Endothelial cell of umbilical vein (primary cell): ENCODE data around the gene ZNF512. TPM values are rescaled to one million over a fixed set of nuclear protein-coding genes. Genes with fewer than 3 reads are reported as not detected.

Experiments used
- BruUV-seq: library from RNA; stranded (reverse); fragments of 400-500 nt; replicated peaks from 2 replicates; lab custom pipeline; 2021; lab: Mats Ljungman, UMichigan
- CTCF ChIA-PET: fragments of 300-600, 350-600 bp; sonication (Branson Sonifier 250); formaldehyde crosslinking; loops from one replicate; lab custom pipeline; 2021; ENCODE audit warnings: antibody characterized with exemption, inconsistent platforms; lab: Charles Lee
- POLR2A ChIA-PET: fragments of 300-600, 350-600 bp; sonication (Branson Sonifier 250); formaldehyde crosslinking; loops from one replicate; lab custom pipeline; 2021; ENCODE audit warnings: antibody characterized with exemption, inconsistent platforms; lab: Charles Lee
- DNase-seq: peaks from one replicate; pipeline ENCODE4 v3.0.0-alpha.2; 2011; ENCODE audit warnings: low read depth, low spot score
- FAIRE-seq: peaks from 2 replicates; lab custom pipeline; 2011; peaks lifted over from hg19 to GRCh38; lab: Jason Lieb, UNC
- H2AFZ ChIP-seq: 2 replicates; pipeline ENCODE4 v1.6.0; 2012; ENCODE audit warnings: low read depth, low read length, control low read depth, inconsistent platforms
- H3K27ac ChIP-seq: 2 replicates; pipeline ENCODE4 v1.5.1; 2011; ENCODE audit warnings: low read depth, mild to moderate bottlenecking, control low read depth, low read length, moderate library complexity; ENCODE audit not compliant: insufficient read depth
- H3K27me3 ChIP-seq, 2 experiments: 2 replicates each; pipeline versions ENCODE4 v1.6.0 to v1.6.1; 2011; ENCODE audit warnings: low read length in 2 of 2, mixed read lengths in 1 of 2; ENCODE audit not compliant: control insufficient read depth in 2 of 2, insufficient read depth in 2 of 2
- H3K36me3 ChIP-seq, 2 experiments: 2 replicates in 1 of 2; 3 replicates in 1 of 2; pipeline ENCODE4 v1.5.1; 2011; ENCODE audit warnings: low read length in 2 of 2, mild to moderate bottlenecking in 1 of 2, moderate library complexity in 1 of 2; ENCODE audit not compliant: control insufficient read depth in 2 of 2, insufficient read depth in 2 of 2; ENCODE audit errors: extremely low read depth in 1 of 2
- H3K4me1 ChIP-seq: 3 replicates; pipeline ENCODE4 v1.5.1; 2011; ENCODE audit warnings: mild to moderate bottlenecking, low read length; ENCODE audit not compliant: control insufficient read depth, insufficient read depth; ENCODE audit errors: extremely low read depth
- H3K4me2 ChIP-seq: 2 replicates; pipeline ENCODE4 v1.6.1; 2011; ENCODE audit warnings: low read length, control low read depth, mixed read lengths; ENCODE audit not compliant: insufficient read depth
- H3K4me3 ChIP-seq, 3 experiments: fragments of 200-600 bp in 1 of 3; sonication (generic), shearing (Covaris generic) in 1 of 3; replicated peaks in 1 of 3; 2 replicates each; pipeline ENCODE4 v1.5.1; 2011 to 2016; ENCODE audit warnings: control low read depth in 3 of 3, low read length in 3 of 3, mild to moderate bottlenecking in 2 of 3, inconsistent platforms in 1 of 3, low read depth in 1 of 3, moderate library complexity in 1 of 3; ENCODE audit not compliant: insufficient read depth in 1 of 3
- H3K79me2 ChIP-seq: 2 replicates; pipeline ENCODE4 v1.6.0; 2012; ENCODE audit warnings: low read length, inconsistent platforms; ENCODE audit not compliant: control insufficient read depth, insufficient read depth
- H3K9ac ChIP-seq: replicated peaks from 2 replicates; pipeline ENCODE3; 2011; ENCODE audit warnings: low read length, control low read depth; ENCODE audit not compliant: insufficient read depth; ENCODE audit errors: extremely low read depth
- H3K9me1 ChIP-seq: replicated peaks from 3 replicates; pipeline ENCODE4 v1.6.0; 2011; ENCODE audit warnings: mild to moderate bottlenecking, low read length; ENCODE audit not compliant: control insufficient read depth, insufficient read depth; ENCODE audit errors: extremely low read depth
- H3K9me3 ChIP-seq: replicated peaks from 2 replicates; pipeline ENCODE4 v1.5.1; 2012; ENCODE audit warnings: low read length, inconsistent platforms; ENCODE audit not compliant: control insufficient read depth, insufficient read depth
- H4K20me1 ChIP-seq: replicated peaks from 2 replicates; pipeline ENCODE3; 2011; ENCODE audit warnings: mild to moderate bottlenecking, low read length; ENCODE audit not compliant: control insufficient read depth, insufficient read depth; ENCODE audit errors: extremely low read depth
- EZH2 ChIP-seq: IDR thresholded peaks from 2 replicates; pipeline ENCODE4 v1.6.1; 2012; ENCODE audit warnings: borderline replicate concordance, low read depth, mild to moderate bottlenecking, moderate library complexity, low read length, inconsistent platforms; ENCODE audit not compliant: severe bottlenecking
- FOS ChIP-seq: IDR thresholded peaks from 2 replicates; pipeline ENCODE4 v1.6.1; 2011; ENCODE audit warnings: mild to moderate bottlenecking, low read length, moderate library complexity, borderline replicate concordance; ENCODE audit not compliant: insufficient read depth
- JUN ChIP-seq: IDR thresholded peaks from 2 replicates; pipeline ENCODE4 v1.6.1; 2011; ENCODE audit warnings: borderline replicate concordance, low read depth; ENCODE audit not compliant: insufficient read length, insufficient read depth
- POLR2AphosphoS5 ChIP-seq: IDR thresholded peaks from 2 replicates; pipeline ENCODE4 v1.6.1; 2012; ENCODE audit warnings: low read depth, mild to moderate bottlenecking, control low read depth, low read length, moderate library complexity; ENCODE audit not compliant: insufficient read depth
- dilution Hi-C: fragments of 300-500 bp; cut with MboI; formaldehyde crosslinking; loops from one replicate; pipeline ENCODE4 v1.15.0; 2019; ENCODE audit warnings: low sequenced_read_pairs; ENCODE audit not compliant: extremely low pct_ligation_motif_present
- intact Hi-C: fragments of 100-400 bp; cut with micrococcal nuclease; formaldehyde crosslinking; loops from one replicate; pipeline ENCODE4 v1.10.0; 2022
- polyA plus RNA-seq, 4 experiments: library from polyadenylated mRNA; depleted of rRNA in 3 of 4; stranded (reverse) in 3 of 4; unstranded in 1 of 4; fragments of >200 nt; gene quantifications; 2 replicates each; pipeline versions ENCODE4 v1.2.1 to v1.2.3, GENCODE V29; 2011 to 2012; ENCODE audit warnings: missing spikeins in 1 of 4
- total RNA-seq: library from RNA; stranded (reverse); gene quantifications from 2 replicates; pipeline ENCODE4 v1.2.3, GENCODE V29; 2021
- TF ChIP-seq, protein P1 (sequence below): IDR thresholded peaks from 2 replicates; pipeline ENCODE4 v1.6.1; 2011; ENCODE audit not compliant: insufficient read depth, insufficient read length
- TF ChIP-seq, protein P2 (sequence below), 2 donors: IDR thresholded peaks; 1 replicate in 1 of 2; 2 replicates in 1 of 2; pipeline ENCODE4 v1.5.1; 2011; ENCODE audit warnings: low read length in 2 of 2, mild to moderate bottlenecking in 2 of 2, moderate library complexity in 2 of 2, control low read depth in 1 of 2, inconsistent platforms in 1 of 2, low read depth in 1 of 2; ENCODE audit not compliant: insufficient read depth in 1 of 2; ENCODE audit errors: extremely low read depth in 1 of 2

ZNF512 gene
- total and polyA plus RNA-seq, 2 donors (not counting 3 experiments of a cell fraction or from before 2014, with no cell fraction given), result 17.8 to 37.0 TPM

- Histone ChIP-seq H3K4me3 (no peak overlapping the region), H4K20me1 (no peaks in the 10 kb centered on the region), H3K9me1 (no peaks in the 10 kb centered on the region), H3K36me3 (peaks cover 4 to 14% of the 10 kb centered on the region in 2 experiments), H3K4me1 (peaks cover 25% of the 10 kb centered on the region), H3K79me2 (no peaks in the 10 kb centered on the region), H2AFZ (no peak overlapping the region), H3K9ac (no peak overlapping the region), H3K27ac (no peak overlapping the region), H3K27me3 (no peaks in the 10 kb centered on the region), H3K4me2 (no peak overlapping the region), H3K9me3 (no peaks in the 10 kb centered on the region)
- TF ChIP-seq, protein P1, sequence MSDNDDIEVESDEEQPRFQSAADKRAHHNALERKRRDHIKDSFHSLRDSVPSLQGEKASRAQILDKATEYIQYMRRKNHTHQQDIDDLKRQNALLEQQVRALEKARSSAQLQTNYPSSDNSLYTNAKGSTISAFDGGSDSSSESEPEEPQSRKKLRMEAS, result no peak
- TF ChIP-seq JUN (no peak), EZH2 (no peak), POLR2AphosphoS5 (no peak), FOS (peak; percentile 26)
- TF ChIP-seq, protein P2, sequence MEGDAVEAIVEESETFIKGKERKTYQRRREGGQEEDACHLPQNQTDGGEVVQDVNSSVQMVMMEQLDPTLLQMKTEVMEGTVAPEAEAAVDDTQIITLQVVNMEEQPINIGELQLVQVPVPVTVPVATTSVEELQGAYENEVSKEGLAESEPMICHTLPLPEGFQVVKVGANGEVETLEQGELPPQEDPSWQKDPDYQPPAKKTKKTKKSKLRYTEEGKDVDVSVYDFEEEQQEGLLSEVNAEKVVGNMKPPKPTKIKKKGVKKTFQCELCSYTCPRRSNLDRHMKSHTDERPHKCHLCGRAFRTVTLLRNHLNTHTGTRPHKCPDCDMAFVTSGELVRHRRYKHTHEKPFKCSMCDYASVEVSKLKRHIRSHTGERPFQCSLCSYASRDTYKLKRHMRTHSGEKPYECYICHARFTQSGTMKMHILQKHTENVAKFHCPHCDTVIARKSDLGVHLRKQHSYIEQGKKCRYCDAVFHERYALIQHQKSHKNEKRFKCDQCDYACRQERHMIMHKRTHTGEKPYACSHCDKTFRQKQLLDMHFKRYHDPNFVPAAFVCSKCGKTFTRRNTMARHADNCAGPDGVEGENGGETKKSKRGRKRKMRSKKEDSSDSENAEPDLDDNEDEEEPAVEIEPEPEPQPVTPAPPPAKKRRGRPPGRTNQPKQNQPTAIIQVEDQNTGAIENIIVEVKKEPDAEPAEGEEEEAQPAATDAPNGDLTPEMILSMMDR (IDR thresholded peaks at IDR 0.05; ENCODE audit: extremely low read depth in 1 of 2, insufficient read depth in 1 of 2, low read depth in 1 of 2, low read length in 2 of 2), result no peak
- intact Hi-C loops (no loop called here), dilution Hi-C loops (no loop called here)
- BruUV-seq, result no TSS peak
- ChIA-PET POLR2A (no interaction called here), CTCF (interaction anchor here (0.9 kb wide), 1 partner anchor 18 kb away, joined by 3 read pairs; no protein-coding TSS in a partner anchor)
- DNase-seq, result peak; percentile 5
- no peak for FAIRE-seq
Measured at GRCh38 chr2:27622921-27623384, 40.1 kb downstream of the ZNF512 start.
